Fibroblast of lung (primary cell): ENCODE results near the gene DDN. TPM values are rescaled to one million over a fixed set of nuclear protein-coding genes. Genes with fewer than 3 reads are reported as not detected.

Experiments
- DNase-seq, 2 donors: peaks; one replicate each; pipeline versions ENCODE4 v3.0.0 to v3.0.0-alpha.2; 2010; ENCODE audit warnings: low read depth in 2 of 2
- H2AFZ ChIP-seq: 2 replicates; pipeline ENCODE4 v1.5.1; 2012; ENCODE audit warnings: low read length, control low read depth, inconsistent platforms
- H3K27ac ChIP-seq: 2 replicates; pipeline ENCODE4 v1.5.1; 2011; ENCODE audit warnings: low read length, control low read depth; ENCODE audit not compliant: insufficient read depth
- H3K27me3 ChIP-seq: 2 replicates; pipeline ENCODE4 v1.5.1; 2011; ENCODE audit warnings: mild to moderate bottlenecking, low read length; ENCODE audit not compliant: control insufficient read depth, insufficient read depth
- H3K36me3 ChIP-seq: 2 replicates; pipeline ENCODE4 v1.5.1; 2011; ENCODE audit warnings: low read length; ENCODE audit not compliant: control insufficient read depth, insufficient read depth
- H3K4me1 ChIP-seq: 2 replicates; pipeline ENCODE4 v1.5.1; 2011; ENCODE audit warnings: low read length; ENCODE audit not compliant: control insufficient read depth, insufficient read depth; ENCODE audit errors: extremely low read depth
- H3K4me2 ChIP-seq: 2 replicates; pipeline ENCODE4 v1.5.1; 2011; ENCODE audit warnings: low read length, control low read depth; ENCODE audit not compliant: insufficient read depth; ENCODE audit errors: extremely low read depth
- H3K4me3 ChIP-seq, 4 experiments: fragments of 200-600 bp in 1 of 4; sonication (generic) in 1 of 4; replicated peaks in 1 of 4; 2 replicates each; pipeline ENCODE4 v1.5.1; 2011 to 2016; ENCODE audit warnings: low read length in 4 of 4, low read depth in 3 of 4, mild to moderate bottlenecking in 3 of 4, control low read depth in 2 of 4, inconsistent platforms in 1 of 4, mixed read lengths in 1 of 4; ENCODE audit not compliant: insufficient read depth in 1 of 4; ENCODE audit errors: control extremely low read depth in 1 of 4
- H3K79me2 ChIP-seq: 2 replicates; pipeline ENCODE4 v1.5.1; 2012; ENCODE audit warnings: mild to moderate bottlenecking, low read length, inconsistent platforms; ENCODE audit not compliant: control insufficient read depth, insufficient read depth
- H3K9ac ChIP-seq: 2 replicates; pipeline ENCODE4 v1.5.1; 2011; ENCODE audit warnings: mild to moderate bottlenecking, low read length, control low read depth; ENCODE audit not compliant: insufficient read depth
- H3K9me3 ChIP-seq: 2 replicates; pipeline ENCODE4 v1.5.1; 2012; ENCODE audit warnings: low read depth, low read length; ENCODE audit not compliant: control insufficient read depth, insufficient read depth
- H4K20me1 ChIP-seq: 2 replicates; pipeline ENCODE4 v1.5.1; 2011; ENCODE audit warnings: low read length; ENCODE audit not compliant: control insufficient read depth, insufficient read depth; ENCODE audit errors: extremely low read depth
- EZH2 ChIP-seq: IDR thresholded peaks from 2 replicates; pipeline ENCODE4 v1.5.1; 2012; ENCODE audit warnings: low read length, control low read depth, mild to moderate bottlenecking; ENCODE audit errors: missing control alignments
- polyA plus RNA-seq, 2 donors: library from polyadenylated mRNA; depleted of rRNA in 1 of 2; stranded (reverse) in 1 of 2; unstranded in 1 of 2; fragments of >200 nt; gene quantifications; 2 replicates each; pipeline ENCODE4 v1.2.1, GENCODE V29; 2011 to 2012; ENCODE audit warnings: missing spikeins in 1 of 2
- total RNA-seq: library from RNA; depleted of rRNA; stranded (reverse); fragments of >200 nt; gene quantifications from 2 replicates; pipeline ENCODE4 v1.2.1, GENCODE V29; 2014
- TF ChIP-seq, protein P1 (sequence below), 2 donors: IDR thresholded peaks in 1 of 2; conservative IDR thresholded peaks in 1 of 2; 1 replicate in 1 of 2; 2 replicates in 1 of 2; pipeline ENCODE4 v1.5.1; 2011 to 2012; ENCODE audit warnings: low read length in 2 of 2, control low read depth in 1 of 2, inconsistent platforms in 1 of 2, low read depth in 1 of 2, mild to moderate bottlenecking in 1 of 2

The DDN gene
- total and polyA plus RNA-seq, 2 donors (not counting 1 experiment from before 2014, with no cell fraction given) = under 0.01 to 0.09 TPM

DNA sequence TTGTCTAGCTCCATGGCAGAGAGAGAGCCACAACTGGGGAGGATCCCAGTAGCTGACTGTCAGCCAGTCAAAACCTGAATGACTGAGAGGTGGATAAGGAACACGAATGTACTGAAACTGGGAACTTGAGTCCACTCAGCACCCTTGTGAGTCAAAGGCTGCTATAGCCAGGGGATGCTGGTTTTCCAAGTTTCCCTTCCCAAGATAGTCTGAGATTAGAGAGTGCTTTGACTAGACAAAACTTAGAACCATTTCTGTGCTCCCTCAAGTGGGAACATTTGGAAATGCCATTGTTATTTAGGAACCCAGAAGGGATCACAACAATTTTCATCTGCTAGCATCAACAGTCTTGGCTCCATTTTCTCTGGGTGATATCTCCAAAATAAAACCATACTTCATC lies 15.4 kb upstream of the DDN start:
- H2AFZ ChIP-seq = no peak overlapping the region
- peaks cover 6% of the 10 kb centered on the region for H3K36me3 ChIP-seq
- H3K4me2 ChIP-seq = no peak overlapping the region
- no peak overlapping the region for H3K9ac ChIP-seq
- no peak overlapping the region for H3K27ac ChIP-seq
- H3K4me1 ChIP-seq = no peaks in the 10 kb centered on the region
- no peak overlapping the region for H3K4me3 ChIP-seq
- H3K79me2 ChIP-seq = peaks cover 20% of the 10 kb centered on the region
- no peaks in the 10 kb centered on the region for H3K27me3 ChIP-seq
- TF ChIP-seq, protein P1, sequence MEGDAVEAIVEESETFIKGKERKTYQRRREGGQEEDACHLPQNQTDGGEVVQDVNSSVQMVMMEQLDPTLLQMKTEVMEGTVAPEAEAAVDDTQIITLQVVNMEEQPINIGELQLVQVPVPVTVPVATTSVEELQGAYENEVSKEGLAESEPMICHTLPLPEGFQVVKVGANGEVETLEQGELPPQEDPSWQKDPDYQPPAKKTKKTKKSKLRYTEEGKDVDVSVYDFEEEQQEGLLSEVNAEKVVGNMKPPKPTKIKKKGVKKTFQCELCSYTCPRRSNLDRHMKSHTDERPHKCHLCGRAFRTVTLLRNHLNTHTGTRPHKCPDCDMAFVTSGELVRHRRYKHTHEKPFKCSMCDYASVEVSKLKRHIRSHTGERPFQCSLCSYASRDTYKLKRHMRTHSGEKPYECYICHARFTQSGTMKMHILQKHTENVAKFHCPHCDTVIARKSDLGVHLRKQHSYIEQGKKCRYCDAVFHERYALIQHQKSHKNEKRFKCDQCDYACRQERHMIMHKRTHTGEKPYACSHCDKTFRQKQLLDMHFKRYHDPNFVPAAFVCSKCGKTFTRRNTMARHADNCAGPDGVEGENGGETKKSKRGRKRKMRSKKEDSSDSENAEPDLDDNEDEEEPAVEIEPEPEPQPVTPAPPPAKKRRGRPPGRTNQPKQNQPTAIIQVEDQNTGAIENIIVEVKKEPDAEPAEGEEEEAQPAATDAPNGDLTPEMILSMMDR (conservative IDR thresholded peaks at IDR 0.05 in 1 of 2, IDR thresholded peaks at IDR 0.05 in 1 of 2; ENCODE audit: low read depth in 1 of 2, low read length in 2 of 2) = peak; percentile 36 to 40
- no peak for TF ChIP-seq EZH2
- H4K20me1 ChIP-seq = no peaks in the 10 kb centered on the region
- no peaks in the 10 kb centered on the region for H3K9me3 ChIP-seq
- DNase-seq = peak; percentile 28 to 49

DNA sequence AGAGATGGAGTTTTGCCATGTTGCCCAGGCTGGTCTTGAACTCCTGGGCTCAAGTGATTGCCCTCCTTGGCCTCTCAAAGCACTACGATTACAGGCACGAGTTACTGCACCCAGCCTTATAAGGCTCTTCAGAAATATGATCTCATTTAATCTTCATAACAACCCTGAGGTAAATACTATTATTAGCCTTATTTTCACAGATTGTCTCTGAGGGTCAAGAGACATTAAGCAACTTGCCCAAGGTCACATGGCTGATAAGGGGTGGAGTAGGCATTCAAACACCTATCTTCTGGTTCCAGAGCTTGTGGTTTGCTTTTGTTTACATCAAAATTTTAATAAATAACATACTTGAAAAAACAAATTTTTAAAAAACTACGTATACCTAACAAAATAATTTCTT lies 14.3 kb upstream of the DDN start:
- Histone ChIP-seq H3K4me3 (no peak overlapping the region), H3K4me2 (no peak overlapping the region), H3K27me3 (no peaks in the 10 kb centered on the region), H3K4me1 (no peaks in the 10 kb centered on the region), H3K9me3 (no peaks in the 10 kb centered on the region), H3K79me2 (peaks cover 20% of the 10 kb centered on the region), H3K27ac (no peak overlapping the region), H3K9ac (no peak overlapping the region), H3K36me3 (peaks cover 6% of the 10 kb centered on the region), H4K20me1 (no peaks in the 10 kb centered on the region), H2AFZ (no peak overlapping the region)
- no peak for TF ChIP-seq EZH2
- TF ChIP-seq, protein P1 (conservative IDR thresholded peaks at IDR 0.05 in 1 of 2, IDR thresholded peaks at IDR 0.05 in 1 of 2; ENCODE audit: low read depth in 1 of 2, low read length in 2 of 2) = no peak
- DNase-seq = no peak

DNA sequence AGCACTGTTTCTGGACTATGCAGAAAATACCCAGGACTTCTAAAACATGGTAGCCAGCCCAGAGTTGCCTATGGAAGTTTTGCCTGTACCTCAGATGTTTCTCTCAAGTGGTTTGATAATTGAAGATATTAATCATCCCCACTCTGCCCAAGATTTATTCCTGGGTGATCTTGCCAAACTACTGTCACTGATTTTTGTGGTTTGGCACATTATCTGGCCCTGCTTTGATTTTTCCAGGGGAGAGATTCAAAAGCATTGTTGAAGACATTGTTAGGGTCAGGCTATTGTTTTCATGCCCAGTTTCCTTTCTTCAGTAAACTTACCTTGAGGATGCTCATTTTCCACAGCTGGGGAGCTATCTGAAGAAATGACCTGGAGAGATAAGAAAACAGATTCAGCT lies 13.6 kb upstream of the DDN start:
- H3K27ac ChIP-seq = no peak overlapping the region
- DNase-seq = peak in 1 of 2 donors; percentile 27
- no peak overlapping the region for H3K9ac ChIP-seq
- H4K20me1 ChIP-seq = no peaks in the 10 kb centered on the region
- no peak overlapping the region for H3K4me2 ChIP-seq
- no peak overlapping the region for H3K4me3 ChIP-seq
- peaks cover 19% of the 10 kb centered on the region for H3K79me2 ChIP-seq
- H3K9me3 ChIP-seq = no peaks in the 10 kb centered on the region
- H3K4me1 ChIP-seq = no peaks in the 10 kb centered on the region
- peaks cover 6% of the 10 kb centered on the region for H3K36me3 ChIP-seq
- H2AFZ ChIP-seq = no peak overlapping the region
- H3K27me3 ChIP-seq = no peaks in the 10 kb centered on the region
- TF ChIP-seq, protein P1 (conservative IDR thresholded peaks at IDR 0.05 in 1 of 2, IDR thresholded peaks at IDR 0.05 in 1 of 2; ENCODE audit: low read depth in 1 of 2, low read length in 2 of 2) = no peak
- TF ChIP-seq EZH2 = no peak
